HepG2 (cell line): Measurements from ENCODE around the gene RBM15B.

Source experiments
- YEATS2 ChIP-seq: sonication (generic); formaldehyde crosslinking; IDR thresholded peaks from 2 replicates; pipeline ENCODE4 v1.4.0; 2020; ENCODE audit warnings: missing genetic modification reagents, borderline replicate concordance
- YY1 ChIP-seq: IDR thresholded peaks from 2 replicates; pipeline ENCODE4 v1.6.1; 2011; ENCODE audit warnings: low read length, low read depth, moderate library complexity, mild to moderate bottlenecking; ENCODE audit not compliant: insufficient read depth, insufficient replicate concordance
- TF ChIP-seq, protein P1 (sequence below): sonication (generic); formaldehyde crosslinking; IDR thresholded peaks from 2 replicates; pipeline ENCODE4 v1.8.1; 2022; ENCODE audit warnings: low read depth, mild to moderate bottlenecking, missing genetic modification reagents

DNA sequence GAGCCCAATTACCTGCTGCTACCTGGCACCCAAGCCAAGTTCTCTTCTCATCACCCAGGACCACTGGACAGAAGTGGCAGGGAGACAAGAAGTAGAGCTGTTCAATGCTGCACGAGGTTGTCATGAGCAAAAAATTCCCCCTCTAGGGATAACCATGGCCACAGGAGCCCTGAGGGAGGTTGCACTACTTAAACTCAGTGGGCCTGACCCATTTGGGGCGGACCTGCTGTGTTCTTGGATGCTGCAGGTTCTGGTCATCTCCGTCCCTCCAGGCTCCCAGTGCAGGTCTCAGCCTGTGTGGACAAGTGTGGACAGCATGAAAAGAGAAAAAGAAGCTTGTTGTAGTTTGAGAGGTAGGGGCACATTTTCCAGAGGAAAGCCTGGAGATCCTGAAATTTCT is 32.1 kb upstream of the RBM15B start:
- TF ChIP-seq YY1 (no peak), YEATS2 (CRISPR knock-in tag) (no peak)
- TF ChIP-seq, protein P1, sequence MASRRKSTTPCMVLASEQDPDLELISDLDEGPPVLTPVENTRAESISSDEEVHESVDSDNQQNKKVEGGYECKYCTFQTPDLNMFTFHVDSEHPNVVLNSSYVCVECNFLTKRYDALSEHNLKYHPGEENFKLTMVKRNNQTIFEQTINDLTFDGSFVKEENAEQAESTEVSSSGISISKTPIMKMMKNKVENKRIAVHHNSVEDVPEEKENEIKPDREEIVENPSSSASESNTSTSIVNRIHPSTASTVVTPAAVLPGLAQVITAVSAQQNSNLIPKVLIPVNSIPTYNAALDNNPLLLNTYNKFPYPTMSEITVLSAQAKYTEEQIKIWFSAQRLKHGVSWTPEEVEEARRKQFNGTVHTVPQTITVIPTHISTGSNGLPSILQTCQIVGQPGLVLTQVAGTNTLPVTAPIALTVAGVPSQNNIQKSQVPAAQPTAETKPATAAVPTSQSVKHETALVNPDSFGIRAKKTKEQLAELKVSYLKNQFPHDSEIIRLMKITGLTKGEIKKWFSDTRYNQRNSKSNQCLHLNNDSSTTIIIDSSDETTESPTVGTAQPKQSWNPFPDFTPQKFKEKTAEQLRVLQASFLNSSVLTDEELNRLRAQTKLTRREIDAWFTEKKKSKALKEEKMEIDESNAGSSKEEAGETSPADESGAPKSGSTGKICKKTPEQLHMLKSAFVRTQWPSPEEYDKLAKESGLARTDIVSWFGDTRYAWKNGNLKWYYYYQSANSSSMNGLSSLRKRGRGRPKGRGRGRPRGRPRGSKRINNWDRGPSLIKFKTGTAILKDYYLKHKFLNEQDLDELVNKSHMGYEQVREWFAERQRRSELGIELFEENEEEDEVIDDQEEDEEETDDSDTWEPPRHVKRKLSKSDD = no peak
